Effector memory CD4-positive, alpha-beta T cell (primary cell): Measurements from ENCODE around the gene DHX38.
"Not testable (repeated sequence)": the region's sequence is repeated elsewhere in the genome, so short reads cannot be mapped to it uniquely, and the experiment has no call there.

Source experiments
- DNase-seq, 3 donors: peaks; one replicate each; pipeline ENCODE4 v3.0.0-alpha.2; 2020
- H3K27ac ChIP-seq: 2 replicates; pipeline ENCODE4 v1.7.0; 2013; ENCODE audit warnings: mild to moderate bottlenecking, low read length, moderate library complexity; ENCODE audit not compliant: insufficient read depth, poor library complexity, severe bottlenecking
- H3K27me3 ChIP-seq: replicated peaks from 2 replicates; pipeline ENCODE4 v1.7.0; 2013; ENCODE audit warnings: mild to moderate bottlenecking, low read length; ENCODE audit not compliant: insufficient read depth, control insufficient read depth, poor library complexity, severe bottlenecking
- H3K36me3 ChIP-seq: 2 replicates; pipeline ENCODE4 v1.7.0; 2013; ENCODE audit warnings: mild to moderate bottlenecking, low read length, moderate library complexity; ENCODE audit not compliant: control insufficient read depth, insufficient read depth
- H3K4me1 ChIP-seq: 2 replicates; pipeline ENCODE4 v1.7.0; 2013; ENCODE audit warnings: low read length, mild to moderate bottlenecking; ENCODE audit not compliant: control insufficient read depth, insufficient read depth, poor library complexity, severe bottlenecking
- H3K4me3 ChIP-seq: 2 replicates; pipeline ENCODE4 v1.7.0; 2013; ENCODE audit warnings: low read length, low read depth, mild to moderate bottlenecking; ENCODE audit not compliant: insufficient read depth, poor library complexity, severe bottlenecking
- H3K9me3 ChIP-seq: 2 replicates; pipeline ENCODE4 v1.7.0; 2013; ENCODE audit warnings: mild to moderate bottlenecking, low read length, moderate library complexity; ENCODE audit not compliant: control insufficient read depth

Gene DHX38

DNA sequence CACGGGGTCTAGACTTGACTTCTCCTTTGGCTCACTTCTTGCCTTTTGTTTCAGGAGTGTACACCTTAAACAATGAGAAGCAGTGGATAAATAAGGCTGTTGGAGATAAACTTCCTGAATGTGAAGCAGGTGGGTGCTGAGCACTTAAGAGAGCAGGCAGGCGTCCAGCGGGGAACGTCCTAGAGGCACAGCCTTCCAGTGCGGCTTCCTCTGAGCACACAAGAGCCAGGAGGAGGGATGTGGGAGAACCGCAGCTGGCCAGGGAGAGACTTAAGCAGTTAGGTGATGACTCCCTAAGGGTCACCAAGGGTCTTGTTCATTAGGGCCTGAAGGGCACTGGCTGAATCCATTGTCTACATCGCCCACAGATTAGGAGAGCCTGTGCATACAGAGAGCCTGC, 34.6 kb upstream of the DHX38 start:
- not testable (repeated sequence) for H3K27me3 ChIP-seq, H3K4me3 ChIP-seq, DNase-seq, H3K27ac ChIP-seq, H3K9me3 ChIP-seq, H3K36me3 ChIP-seq, H3K4me1 ChIP-seq

- Histone ChIP-seq H3K27me3 (no peaks in the 10 kb centered on the region), H3K4me1 (no peaks in the 10 kb centered on the region), H3K36me3 (no peaks in the 10 kb centered on the region), H3K27ac (no peak overlapping the region), H3K9me3 (no peaks in the 10 kb centered on the region), H3K4me3 (no peak overlapping the region)
- DNase-seq, result no peak
Measured at GRCh38 chr16:72060405-72060804, 33.2 kb upstream of the DHX38 start.

DNA sequence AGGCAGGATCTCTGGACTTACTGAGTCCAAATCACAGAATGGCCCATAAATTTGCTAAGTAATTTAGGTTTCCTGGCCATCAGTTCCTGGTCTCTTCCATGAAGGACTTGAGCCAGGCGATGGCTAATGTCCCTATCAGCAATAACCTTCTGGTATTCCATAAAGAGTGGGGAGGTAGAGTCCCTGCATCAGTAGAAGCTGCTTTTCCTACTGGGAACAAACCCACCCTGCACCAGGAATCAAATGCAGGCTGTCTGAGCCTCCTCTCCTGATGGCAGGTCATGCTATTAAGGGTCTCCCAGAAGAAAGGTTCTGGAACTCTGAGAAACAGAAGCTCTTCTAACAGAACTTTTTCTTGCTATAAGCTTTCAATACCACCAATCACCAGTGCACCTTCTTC, 32.1 kb upstream of the DHX38 start:
- Histone ChIP-seq H3K27me3 (no peaks in the 10 kb centered on the region), H3K4me3 (no peak overlapping the region), H3K4me1 (no peaks in the 10 kb centered on the region), H3K36me3 (no peaks in the 10 kb centered on the region), H3K9me3 (no peaks in the 10 kb centered on the region), H3K27ac (no peak overlapping the region)
- no peak for DNase-seq

DNA sequence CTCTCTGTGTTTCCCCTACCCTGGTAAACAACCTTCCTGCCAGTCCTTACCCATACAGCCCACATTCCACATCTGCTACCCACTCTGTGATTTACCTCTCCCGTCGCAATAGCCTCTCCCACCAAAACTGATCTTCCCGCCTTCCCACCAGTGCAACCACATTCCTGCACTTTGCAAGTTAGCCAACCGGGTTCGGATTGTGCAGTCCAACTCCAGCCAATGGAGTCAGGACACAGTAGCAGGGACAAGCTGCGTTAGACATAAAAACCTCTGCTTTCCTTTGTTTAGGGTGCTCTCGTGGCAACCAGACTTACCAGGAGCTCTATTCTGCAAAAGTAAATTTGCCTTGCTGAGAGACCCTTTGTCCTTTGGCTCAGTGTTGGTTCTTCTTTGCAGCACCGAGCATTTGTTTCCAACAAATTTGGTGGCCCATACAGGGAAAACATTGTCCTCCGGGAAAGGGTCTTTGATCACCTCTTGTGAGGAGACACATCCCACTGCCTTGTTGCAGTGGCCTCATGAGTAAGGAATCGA, 29.2 kb upstream of the DHX38 start:
- no peak overlapping the region for H3K27ac ChIP-seq
- no peaks in the 10 kb centered on the region for H3K9me3 ChIP-seq
- H3K36me3 ChIP-seq, result no peaks in the 10 kb centered on the region
- no peak for DNase-seq
- H3K27me3 ChIP-seq, result no peaks in the 10 kb centered on the region
- no peaks in the 10 kb centered on the region for H3K4me1 ChIP-seq
- H3K4me3 ChIP-seq, result no peak overlapping the region

DNA sequence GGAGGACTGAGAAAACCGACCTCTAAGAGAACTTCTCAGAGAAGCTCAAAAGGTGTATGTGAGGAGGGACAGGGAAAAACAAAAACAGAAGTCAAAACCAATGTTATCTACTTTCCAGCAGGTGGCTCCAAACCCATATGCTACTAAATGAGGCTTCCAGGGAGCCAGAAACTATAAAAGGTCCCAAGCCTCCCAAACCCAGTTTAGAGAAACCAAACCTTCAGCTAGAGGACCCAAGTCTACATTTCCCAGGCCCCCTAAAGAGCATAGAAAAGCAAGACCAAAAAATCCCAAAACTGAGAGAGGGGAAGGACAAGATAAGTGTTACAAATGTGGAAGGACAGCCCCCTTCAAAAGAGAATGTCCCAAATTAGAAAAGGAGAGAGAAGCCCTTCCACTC, 26.9 kb upstream of the DHX38 start:
- Histone ChIP-seq H3K27me3 (no peaks in the 10 kb centered on the region), H3K4me1 (no peaks in the 10 kb centered on the region), H3K9me3 (no peaks in the 10 kb centered on the region), H3K4me3 (no peak overlapping the region), H3K36me3 (no peaks in the 10 kb centered on the region), H3K27ac (no peak overlapping the region)
- no peak for DNase-seq

GRCh38 chr16:72068930-72069329, 24.7 kb upstream of the DHX38 start:
- no peak overlapping the region for H3K4me3 ChIP-seq
- H3K4me1 ChIP-seq, result no peaks in the 10 kb centered on the region
- no peaks in the 10 kb centered on the region for H3K9me3 ChIP-seq
- DNase-seq, result no peak
- H3K27me3 ChIP-seq, result no peaks in the 10 kb centered on the region
- H3K27ac ChIP-seq, result no peak overlapping the region
- H3K36me3 ChIP-seq, result no peaks in the 10 kb centered on the region

- Histone ChIP-seq H3K4me3 (no peak overlapping the region), H3K9me3 (no peaks in the 10 kb centered on the region), H3K27me3 (no peaks in the 10 kb centered on the region), H3K36me3 (no peaks in the 10 kb centered on the region), H3K27ac (no peak overlapping the region), H3K4me1 (no peaks in the 10 kb centered on the region)
- no peak for DNase-seq
Measured at GRCh38 chr16:72072514-72073342, 20.9 kb upstream of the DHX38 start.

DNA sequence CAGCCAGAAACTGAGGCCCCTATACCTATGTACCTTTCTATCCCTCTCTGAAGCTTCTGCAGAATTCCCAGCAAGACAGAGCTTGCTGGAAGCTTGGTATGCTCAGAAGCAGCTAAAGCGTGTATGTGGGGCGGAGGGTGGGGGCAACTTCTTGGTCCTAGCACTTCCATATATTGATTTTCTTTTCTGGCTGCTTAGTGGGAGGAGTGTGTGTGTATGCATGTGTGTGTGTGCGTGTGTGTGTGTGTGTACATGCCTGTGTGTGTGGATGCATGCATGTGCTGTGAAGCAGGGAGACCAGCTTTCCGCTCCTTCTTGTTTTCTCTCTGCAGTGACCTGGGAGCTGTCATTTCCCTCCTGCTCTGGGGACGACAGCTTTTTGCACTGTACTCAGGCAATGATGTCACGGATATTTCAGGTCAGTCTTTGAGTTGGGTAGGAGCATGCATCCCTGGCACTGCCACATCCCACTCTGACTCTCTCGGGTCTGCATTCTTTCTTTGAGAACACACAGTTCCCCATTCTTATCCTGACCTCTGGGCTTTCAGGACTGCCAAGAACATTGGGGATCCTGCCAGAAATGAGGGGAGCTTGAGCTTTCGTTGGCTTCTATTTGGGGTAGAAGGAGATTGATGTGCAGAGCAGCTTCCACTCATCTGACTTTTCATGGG, 20.0 kb upstream of the DHX38 start:
- no peaks in the 10 kb centered on the region for H3K9me3 ChIP-seq
- no peaks in the 10 kb centered on the region for H3K27me3 ChIP-seq
- H3K36me3 ChIP-seq, result no peaks in the 10 kb centered on the region
- H3K4me1 ChIP-seq, result no peaks in the 10 kb centered on the region
- DNase-seq, result no peak
- H3K4me3 ChIP-seq, result no peak overlapping the region
- no peak overlapping the region for H3K27ac ChIP-seq

DNA sequence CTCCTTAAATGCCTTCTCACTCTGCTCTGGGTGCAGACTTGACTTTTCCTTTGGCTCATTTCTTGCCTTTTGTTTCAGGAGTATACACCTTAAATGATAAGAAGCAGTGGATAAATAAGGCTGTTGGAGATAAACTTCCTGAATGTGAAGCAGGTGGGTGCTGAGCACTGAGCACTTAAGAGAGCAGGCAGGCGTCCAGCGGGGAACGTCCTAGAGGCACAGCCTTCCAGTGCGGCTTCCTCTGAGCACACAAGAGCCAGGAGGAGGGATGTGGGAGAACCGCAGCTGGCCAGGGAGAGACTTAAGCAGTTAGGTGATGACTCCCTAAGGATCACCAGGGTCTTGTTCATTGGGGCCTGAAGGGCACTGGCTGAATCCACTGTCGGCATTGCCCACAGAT, 18.6 kb upstream of the DHX38 start:
- not testable (repeated sequence) for H3K9me3 ChIP-seq, H3K27ac ChIP-seq, H3K27me3 ChIP-seq, DNase-seq, H3K36me3 ChIP-seq, H3K4me1 ChIP-seq, H3K4me3 ChIP-seq

GRCh38 chr16:72076991-72077706, 16.5 kb upstream of the DHX38 start:
- H3K9me3 ChIP-seq, H3K4me3 ChIP-seq, H3K36me3 ChIP-seq, DNase-seq, H3K27me3 ChIP-seq, H3K4me1 ChIP-seq, H3K27ac ChIP-seq: not testable (repeated sequence)
